ENCODE measurements around the gene TOMM70.

Gene TOMM70

GRCh38 chr3:100424261-100424660, 23.4 kb upstream of the TOMM70 start:
- CTCF ChIA-PET: no interaction called here
- DNase-seq (ENCODE audit: low spot score): no peak
- POLR2A ChIA-PET (ENCODE audit: low non-redundant PET): interaction anchor here (0.6 kb wide), 1 partner anchor 21 kb away, joined by 4 read pairs; no protein-coding TSS in a partner anchor
- no peak for TF ChIP-seq CTCF (conservative IDR thresholded peaks at IDR 0.05; ENCODE audit: low read depth)
- H3K27ac ChIP-seq: no peak overlapping the region

- DNase-seq (ENCODE audit: low spot score): no peak
- no peak for TF ChIP-seq CTCF (conservative IDR thresholded peaks at IDR 0.05; ENCODE audit: low read depth)
- ChIA-PET POLR2A (ENCODE audit: low non-redundant PET) (no interaction called here), CTCF (no interaction called here)
- H3K27ac ChIP-seq: no peak overlapping the region
Observed at GRCh38 chr3:100423611-100424010, 22.7 kb upstream of the TOMM70 start.

- ChIA-PET CTCF (no interaction called here), POLR2A (ENCODE audit: low non-redundant PET) (no interaction called here)
- no peak for TF ChIP-seq CTCF (conservative IDR thresholded peaks at IDR 0.05; ENCODE audit: low read depth)
- no peak for DNase-seq (ENCODE audit: low spot score)
- H3K27ac ChIP-seq: no peak overlapping the region
Observed at GRCh38 chr3:100420885-100421284, 20.0 kb upstream of the TOMM70 start.

GRCh38 chr3:100419406-100419805, 18.5 kb upstream of the TOMM70 start:
- DNase-seq (ENCODE audit: low spot score): no peak
- no peak for TF ChIP-seq CTCF (conservative IDR thresholded peaks at IDR 0.05; ENCODE audit: low read depth)
- POLR2A ChIA-PET (ENCODE audit: low non-redundant PET): no interaction called here
- CTCF ChIA-PET: no interaction called here
- no peak overlapping the region for H3K27ac ChIP-seq

GRCh38 chr3:100416863-100417262, 16.0 kb upstream of the TOMM70 start:
- TF ChIP-seq CTCF (conservative IDR thresholded peaks at IDR 0.05; ENCODE audit: low read depth): no peak
- ChIA-PET CTCF (no interaction called here), POLR2A (ENCODE audit: low non-redundant PET) (no interaction called here)
- no peak for DNase-seq (ENCODE audit: low spot score)
- no peak overlapping the region for H3K27ac ChIP-seq

- ChIA-PET POLR2A (ENCODE audit: low non-redundant PET) (no interaction called here), CTCF (no interaction called here)
- no peak overlapping the region for H3K27ac ChIP-seq
- no peak for TF ChIP-seq CTCF (conservative IDR thresholded peaks at IDR 0.05; ENCODE audit: low read depth)
- DNase-seq (ENCODE audit: low spot score): no peak
Observed at GRCh38 chr3:100416176-100416575, 15.3 kb upstream of the TOMM70 start.

GRCh38 chr3:100413613-100414012, 12.7 kb upstream of the TOMM70 start:
- DNase-seq (ENCODE audit: low spot score): no peak
- POLR2A ChIA-PET (ENCODE audit: low non-redundant PET): no interaction called here
- CTCF ChIA-PET: no interaction called here
- no peak for TF ChIP-seq CTCF (conservative IDR thresholded peaks at IDR 0.05; ENCODE audit: low read depth)
- H3K27ac ChIP-seq: no peak overlapping the region
